Pancreas (tissue), 10 donors: Measurements from ENCODE around the gene CASP5. TPM values are rescaled to one million over a fixed set of nuclear protein-coding genes. Genes with fewer than 3 reads are reported as not detected.
A peak's percentile ranks its signal among the peaks of the same experiment; 100 is the strongest.
"Not testable (repeated sequence)": the region's sequence is repeated elsewhere in the genome, so short reads cannot be mapped to it uniquely, and the experiment has no call there.

Source experiments
- ATAC-seq, 4 donors: fragments of 200-7000 bp; cut with Tn5 transposase; one replicate each; pipeline versions ENCODE4 v1.8.0 to v1.9.1; 2020; ENCODE audit warnings: mild to moderate bottlenecking in 4 of 4, moderate library complexity in 4 of 4
- DNase-seq, 6 donors: peaks; one replicate each; pipeline ENCODE4 v3.0.0-alpha.2; 2020
- FAIRE-seq: peaks from 2 replicates; lab custom pipeline; 2012; peaks lifted over from hg19 to GRCh38; lab: Jason Lieb, UNC
- H3K27ac ChIP-seq, 4 donors: fragments of 200-600 bp; sonication (generic); 1 replicate in 3 of 4; 2 replicates in 1 of 4; pipeline versions ENCODE4 v1.5.0 to v1.8.0; 2020
- H3K27me3 ChIP-seq, 4 donors: fragments of 200-600 bp; one replicate each; pipeline ENCODE4 v1.8.0; 2021
- H3K36me3 ChIP-seq, 3 donors: fragments of 200-600 bp; sonication (generic) in 1 of 3; one replicate each; pipeline versions ENCODE4 v1.5.0 to v1.8.0; 2020 to 2021
- H3K4me1 ChIP-seq, 3 donors: fragments of 200-600 bp; one replicate each; pipeline ENCODE4 v1.8.0; 2021
- H3K4me3 ChIP-seq, 4 donors: fragments of 200-600 bp; sonication (generic) in 2 of 4; one replicate each; pipeline versions ENCODE4 v1.5.0 to v1.8.0; 2020 to 2021
- H3K9me3 ChIP-seq, 4 donors: fragments of 200-600 bp; one replicate each; pipeline ENCODE4 v1.8.0; 2021
- CTCF ChIP-seq, 4 donors: fragments of 200-600 bp; sonication (generic) in 3 of 4; IDR thresholded peaks; one replicate each; pipeline versions ENCODE4 v1.5.0 to v1.8.0; 2021; ENCODE audit warnings: antibody characterized with exemption in 4 of 4
- WGBS, 2 donors: extraction: QIAGEN DNeasy Blood & Tissue Kit; methylation state at CpG; one replicate each; pipeline ENCODE4 v1.1.7; 2013; 5-methylcytosine and 5-hydroxymethylcytosine counted together
- intact Hi-C, 3 donors: fragments of 100-400 bp; cut with DNase I; formaldehyde crosslinking; loops; one replicate each; pipeline versions ENCODE4 v1.11.1 to v1.14.2; 2022
- polyA plus RNA-seq, 2 donors: library from polyadenylated mRNA; stranded (reverse); fragments of 200-250 nt; gene quantifications; one replicate each; pipeline ENCODE4 v1.2.3, GENCODE V29; 2013
- total RNA-seq, 6 donors: library from RNA; stranded (reverse); fragmentation: NEBNext Ultra II Directional in 4 of 6; extraction: Animal tissue kit (Norgen Biotek cat#: 25700) in 4 of 6; gene quantifications; one replicate each; pipeline versions ENCODE4 v1.2.1 to v1.2.4, GENCODE V29; 2021 to 2023
- donor health status: healthy with polysubstance abuse.
- donor health status: DM: no; HTN: no; CAD: no; lungs with moderate emphysema.
- donor health status: DM: no; HTN: no; CAD: no.
- donor health status: control.
- donor health status: control.
- donor health status: Bipolar disorder and iron deficiency.
- donor health status: DM: yes; HTN: yes; CAD: no.
- donor health status: DM: no; HTN: no; CAD: no.
- donor health status: DM: no; HTN: no; CAD: no.
- donor health status: DM: yes; HTN: yes; CAD: no.

The CASP5 gene
- total and polyA plus RNA-seq, 8 donors, result 0.12 to 0.25 TPM; not detected in 6

- Histone ChIP-seq H3K4me3 (no peak overlapping the region), H3K9me3 (no peaks in the 10 kb centered on the region), H3K4me1 (no peaks in the 10 kb centered on the region), H3K36me3 (no peaks in the 10 kb centered on the region), H3K27me3 (no peaks in the 10 kb centered on the region), H3K27ac (no peak overlapping the region)
- no peak for ATAC-seq
- no peak for FAIRE-seq
- no peak for DNase-seq
- no peak for TF ChIP-seq CTCF (IDR thresholded peaks at IDR 0.05)
- 93 to 100% methylated on average over 1 of the region's 1 CpG for WGBS, 2 donors
- intact Hi-C loops, result no loop called here
Measured at GRCh38 chr11:105049481-105049880, 26.5 kb upstream of the CASP5 start.

- no peak for TF ChIP-seq CTCF (IDR thresholded peaks at IDR 0.05)
- H3K9me3 ChIP-seq, result no peaks in the 10 kb centered on the region
- ATAC-seq (peak in 3 of 4 donors; percentile 59 to 82 (median 68)), DNase-seq (peak in 1 of 6 donors; percentile 30), FAIRE-seq (peak; percentile 75)
- H3K27ac ChIP-seq, result peak overlapping the region in 1 of 4 donors; percentile 15
- H3K4me1 ChIP-seq, result no peaks in the 10 kb centered on the region
- H3K27me3 ChIP-seq, result no peaks in the 10 kb centered on the region
- intact Hi-C loops, result no loop called here
- no peak overlapping the region for H3K4me3 ChIP-seq
- 68 to 71% methylated on average over 8 of the region's 8 CpGs for WGBS, 2 donors
- no peaks in the 10 kb centered on the region for H3K36me3 ChIP-seq
Measured at GRCh38 chr11:105046898-105047579, 24.1 kb upstream of the CASP5 start.

- intact Hi-C loops, result no loop called here
- Histone ChIP-seq H3K4me3 (no peak overlapping the region), H3K36me3 (no peaks in the 10 kb centered on the region), H3K27ac (peak overlapping the region in 1 of 4 donors; percentile 42), H3K4me1 (no peaks in the 10 kb centered on the region), H3K27me3 (no peaks in the 10 kb centered on the region), H3K9me3 (no peaks in the 10 kb centered on the region)
- no peak for TF ChIP-seq CTCF (IDR thresholded peaks at IDR 0.05)
- WGBS, 2 donors, result 89 to 91% methylated on average over 5 of the region's 5 CpGs
- FAIRE-seq, result no peak
- peak in 1 of 4 donors; percentile 33 for ATAC-seq
- no peak for DNase-seq
Measured at GRCh38 chr11:105045676-105046296, 22.8 kb upstream of the CASP5 start.

GRCh38 chr11:105044557-105045524, 21.9 kb upstream of the CASP5 start, which contains the start of gene CARD16:
Gene CARD16 (minus strand): TSS chr11:105045335. CDS start chr11:105045297, 38 bp downstream.
- H3K4me1 ChIP-seq, H3K36me3 ChIP-seq, H3K27me3 ChIP-seq, H3K9me3 ChIP-seq, intact Hi-C loops, FAIRE-seq: not testable (repeated sequence)
- peak within 1 kb of the TSS in 2 of 4 donors; percentile 29 to 42 for H3K27ac ChIP-seq
- peak in 1 of 6 donors; percentile 25 for DNase-seq
- H3K4me3 ChIP-seq, result peak within 1 kb of the TSS in 1 of 4 donors; percentile 26
- peak in 3 of 4 donors; percentile 60 to 84 (median 74) for ATAC-seq
- 67 to 77% methylated on average over 5 of the region's 5 CpGs for WGBS, 2 donors

DNA sequence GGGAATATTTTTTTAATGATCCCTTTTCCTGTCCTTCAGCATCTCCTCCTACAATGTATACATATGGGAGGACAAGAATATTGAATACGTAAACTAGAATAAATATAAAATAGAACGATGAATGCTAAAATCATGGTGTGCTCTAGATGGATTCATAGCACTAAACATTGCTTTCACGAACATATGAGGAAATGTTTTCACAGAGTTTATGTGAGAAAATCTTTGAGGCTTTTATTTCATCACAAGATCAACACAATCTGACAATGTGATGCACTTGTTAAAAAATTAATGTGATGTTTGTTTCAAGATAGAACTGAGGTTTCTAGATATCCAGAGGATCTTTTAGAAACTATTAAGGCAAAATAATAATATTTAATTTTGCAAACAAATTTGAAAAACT, 19.2 kb upstream of the CASP5 start:
- ATAC-seq (no peak), DNase-seq (no peak), FAIRE-seq (peak; percentile 13)
- intact Hi-C loops, result no loop called here
- Histone ChIP-seq H3K9me3 (no peaks in the 10 kb centered on the region), H3K36me3 (no peaks in the 10 kb centered on the region), H3K4me1 (no peaks in the 10 kb centered on the region), H3K4me3 (no peak overlapping the region), H3K27me3 (no peaks in the 10 kb centered on the region), H3K27ac (no peak overlapping the region)
- WGBS, 2 donors, result 82 to 88% methylated on average over 3 of the region's 3 CpGs
- no peak for TF ChIP-seq CTCF (IDR thresholded peaks at IDR 0.05)
